Measurements from ENCODE around the gene TTLL12.

Gene TTLL12

GRCh38 chr22:43198126-43198525 lies 11.2 kb upstream of the TTLL12 start:
- no peak for DNase-seq

- no peak for DNase-seq
These were observed 10.5 kb upstream of the TTLL12 start for GRCh38 chr22:43197271-43197941.

- DNase-seq, result no peak
These were observed 4.9 kb upstream of the TTLL12 start for GRCh38 chr22:43191831-43192230.

GRCh38 chr22:43188829-43189545 lies 2.1 kb upstream of the TTLL12 start:
- no peak for DNase-seq

GRCh38 chr22:43187171-43188099 lies 501 bp upstream of the TTLL12 start:
- DNase-seq, result peak; percentile 71

- peak; percentile 32 for DNase-seq
These were observed 1.1 kb downstream of the TTLL12 start for GRCh38 chr22:43185860-43186261.

- DNase-seq, result no peak
These were observed 3.2 kb downstream of the TTLL12 start for GRCh38 chr22:43183496-43184277.

GRCh38 chr22:43182726-43183125 lies 4.2 kb downstream of the TTLL12 start:
- DNase-seq, result no peak

- no peak for DNase-seq
These were observed 4.8 kb downstream of the TTLL12 start for GRCh38 chr22:43182118-43182517.

- no peak for DNase-seq
These were observed 5.4 kb downstream of the TTLL12 start for GRCh38 chr22:43181321-43182076.

GRCh38 chr22:43180670-43181069 lies 6.3 kb downstream of the TTLL12 start:
- no peak for DNase-seq

GRCh38 chr22:43179911-43180195 lies 7.1 kb downstream of the TTLL12 start:
- no peak for DNase-seq

GRCh38 chr22:43179146-43179910 lies 7.6 kb downstream of the TTLL12 start:
- no peak for DNase-seq

GRCh38 chr22:43177479-43177878 lies 9.5 kb downstream of the TTLL12 start:
- DNase-seq, result no peak

GRCh38 chr22:43176090-43176489 lies 10.8 kb downstream of the TTLL12 start:
- no peak for DNase-seq

GRCh38 chr22:43174941-43175531 lies 11.9 kb downstream of the TTLL12 start:
- no peak for DNase-seq

- no peak for DNase-seq
These were observed 12.8 kb downstream of the TTLL12 start for GRCh38 chr22:43173976-43174720.

- DNase-seq, result no peak
These were observed 13.4 kb downstream of the TTLL12 start for GRCh38 chr22:43173566-43173965.

- DNase-seq, result no peak
These were observed 14.7 kb downstream of the TTLL12 start for GRCh38 chr22:43172191-43172590.

GRCh38 chr22:43171607-43172006 lies 15.3 kb downstream of the TTLL12 start:
- no peak for DNase-seq

All from NCI-H2029 treated with DMSO at 0.1 percent for 48 hours (cell line).